ENCODE results near the gene RAVER1.

RAVER1 gene

DNA sequence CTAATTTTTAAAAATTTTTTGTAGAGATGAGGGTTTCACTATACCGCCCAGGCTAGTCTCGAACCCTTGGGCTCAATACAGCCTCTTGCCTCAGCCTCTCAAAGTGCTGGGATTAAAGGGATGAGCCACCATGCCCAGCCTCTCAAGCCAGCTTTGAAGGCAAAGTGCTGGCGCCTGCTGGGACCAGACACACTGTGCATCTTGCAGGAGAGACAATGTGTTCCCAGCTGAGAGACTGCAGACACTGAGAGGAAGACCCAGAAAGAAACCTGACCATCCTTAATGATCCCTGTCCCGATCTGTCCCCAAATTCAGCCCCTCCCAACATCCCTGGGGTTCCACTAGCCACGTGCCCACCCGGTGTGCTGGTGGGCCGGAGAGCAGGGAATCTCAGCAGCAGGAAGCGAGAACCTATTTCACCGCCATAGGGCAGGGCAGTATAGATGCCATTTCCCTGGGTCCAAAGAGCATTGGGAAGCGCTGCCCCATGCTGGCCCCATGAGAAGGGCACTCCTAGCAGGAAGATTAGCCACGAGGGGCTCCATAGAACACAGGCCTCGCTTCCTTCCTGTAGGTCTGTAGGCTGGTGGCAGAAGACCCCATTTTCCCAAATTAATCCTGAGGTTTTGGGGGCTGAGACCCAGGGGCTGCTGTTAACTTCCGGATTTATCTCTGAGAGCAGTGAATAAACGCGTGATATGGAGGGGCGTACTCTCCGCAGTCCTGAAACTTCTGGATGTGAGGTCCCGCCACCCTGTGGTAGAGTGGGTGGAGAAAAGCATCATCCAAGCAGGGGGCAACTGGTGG, 968 bp downstream of the RAVER1 start:
- Histone ChIP-seq H3K9me3 (ENCODE audit: control insufficient read depth, insufficient read depth, low read depth, low read length) (no peaks in the 10 kb centered on the region), H3K4me1 (ENCODE audit: control insufficient read depth, insufficient read depth, low read length) (no peaks in the 10 kb centered on the region), H3K27ac (ENCODE audit: extremely low read depth, low read depth, low read length) (peak overlapping the region; percentile 78; the same call in 1 of the 2 replicates), H3K4me3 (ENCODE audit: low read depth, low read length) (peak overlapping the region; percentile 92), H3K36me3 (ENCODE audit: control insufficient read depth in 2 of 2, insufficient read depth in 1 of 2, low read length in 2 of 2) (peaks cover 10 to 46% of the 10 kb centered on the region in 2 experiments; a peak in 2 of 3 replicates)
- peak; percentile 44; the same call in 1 of the 2 replicates for TF ChIP-seq ZIC2 (tag by site-specific recombination; IDR thresholded peaks at IDR 0.05)
- no peak for TF ChIP-seq INSM2 (tag by site-specific recombination; IDR thresholded peaks at IDR 0.05)
- CTCF ChIA-PET = interaction anchor here (1.3 to 2.8 kb wide), 3 partner anchors 56 to 73 kb away, joined by 5 to 19 read pairs (median 12); no protein-coding TSS in a partner anchor
- POLR2A ChIA-PET = interaction anchor here (0.6 to 2.9 kb wide), 6 partner anchors 8 to 48 kb away, joined by 4 to 32 read pairs (median 12); partner anchors contain the start of genes ICAM5 and TYK2

DNA sequence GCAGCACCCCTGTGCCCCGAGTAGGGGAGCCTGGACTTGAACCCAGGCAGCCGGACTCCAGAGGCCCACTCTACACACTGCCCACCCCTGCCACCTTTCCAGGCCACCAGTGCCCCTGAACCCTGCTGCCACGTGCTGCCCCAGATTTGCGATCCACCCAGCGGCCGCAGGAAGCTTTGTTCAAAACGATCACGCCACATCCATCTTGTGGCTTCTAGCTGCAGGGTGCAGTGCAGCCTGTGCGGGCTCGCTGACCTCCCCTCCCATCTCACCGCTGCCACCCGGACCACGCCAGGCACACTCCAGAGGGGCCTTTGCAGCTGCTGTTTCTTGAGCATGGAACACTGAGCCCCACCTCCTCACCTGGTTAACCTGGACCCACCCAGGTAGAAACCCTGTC, 3.8 kb downstream of the RAVER1 start:
- H3K9me3 ChIP-seq (ENCODE audit: control insufficient read depth, insufficient read depth, low read depth, low read length) = no peaks in the 10 kb centered on the region
- peak; percentile 74; the same call in 1 of the 2 replicates for TF ChIP-seq ZNF10 (tag by site-specific recombination; IDR thresholded peaks at IDR 0.05)
- TF ChIP-seq ZNF626 (tag by site-specific recombination; IDR thresholded peaks at IDR 0.05) = no peak
- no peak for TF ChIP-seq ZSCAN30 (tag by site-specific recombination; IDR thresholded peaks at IDR 0.05)
- H3K4me3 ChIP-seq (ENCODE audit: low read depth, low read length) = no peak overlapping the region
- ChIA-PET CTCF (no interaction called here), POLR2A (interaction anchor here (0.6 to 1.3 kb wide), 3 partner anchors 13 to 51 kb away, joined by 3 to 5 read pairs (median 4); partner anchors contain the start of gene TYK2)
- no peaks in the 10 kb centered on the region for H3K4me1 ChIP-seq (ENCODE audit: control insufficient read depth, insufficient read depth, low read length)
- peaks cover 35 to 72% of the 10 kb centered on the region in 2 experiments; a peak in 2 of 3 replicates for H3K36me3 ChIP-seq (ENCODE audit: control insufficient read depth in 2 of 2, insufficient read depth in 1 of 2, low read length in 2 of 2)
- H3K27ac ChIP-seq (ENCODE audit: extremely low read depth, low read depth, low read length) = no peak overlapping the region

- no peak for TF ChIP-seq ZNF585B (tag by site-specific recombination; IDR thresholded peaks at IDR 0.05)
- no peak for TF ChIP-seq ZNF175 (tag by site-specific recombination; IDR thresholded peaks at IDR 0.05)
- TF ChIP-seq SETDB1 (IDR thresholded peaks at IDR 0.05; ENCODE audit: insufficient read length, low read length) = no peak
- no peak for TF ChIP-seq ZNF114 (tag by site-specific recombination; IDR thresholded peaks at IDR 0.05)
- TF ChIP-seq ZNF530 (tag by site-specific recombination; IDR thresholded peaks at IDR 0.05; ENCODE audit: low read depth) = no peak
- no peak for TF ChIP-seq ZNF311 (tag by site-specific recombination; IDR thresholded peaks at IDR 0.05; ENCODE audit: borderline replicate concordance)
- TF ChIP-seq ZNF670 (tag by site-specific recombination; IDR thresholded peaks at IDR 0.05; ENCODE audit: low read depth) = no peak
- Histone ChIP-seq H3K27ac (ENCODE audit: extremely low read depth, low read depth, low read length) (no peak overlapping the region), H3K4me1 (ENCODE audit: control insufficient read depth, insufficient read depth, low read length) (no peaks in the 10 kb centered on the region), H3K9me3 (ENCODE audit: control insufficient read depth, insufficient read depth, low read depth, low read length) (no peaks in the 10 kb centered on the region), H3K4me3 (ENCODE audit: low read depth, low read length) (no peak overlapping the region), H3K36me3 (ENCODE audit: control insufficient read depth in 2 of 2, insufficient read depth in 1 of 2, low read length in 2 of 2) (peaks cover 40 to 80% of the 10 kb centered on the region in 2 experiments; a peak in 2 of 3 replicates)
- ChIA-PET POLR2A (interaction anchor here (0.7 to 0.9 kb wide), 2 partner anchors 53 to 568 kb away, joined by 3 to 4 read pairs; no protein-coding TSS in a partner anchor), CTCF (no interaction called here)
Measured at GRCh38 chr19:10328558-10329429, 4.5 kb downstream of the RAVER1 start.

DNA sequence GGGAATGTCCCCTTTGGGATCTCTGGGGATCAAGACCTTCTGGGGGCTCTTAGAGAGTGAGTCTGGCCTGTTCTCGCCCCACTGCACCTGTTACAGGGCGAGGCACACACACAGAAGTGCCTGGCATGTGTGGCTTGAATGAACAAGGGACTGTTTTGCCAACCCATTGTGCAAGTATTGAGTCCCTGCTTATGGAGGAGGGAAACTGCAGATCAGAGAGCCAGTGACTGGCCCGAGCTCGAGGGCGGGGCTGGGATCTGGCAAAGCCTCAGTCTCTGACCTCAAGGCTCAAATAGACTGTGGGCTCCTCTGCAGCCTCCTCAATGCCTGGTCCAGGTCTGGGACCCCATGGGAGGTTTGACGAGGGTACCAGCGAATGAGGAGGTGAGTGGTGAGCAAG, 5.5 kb downstream of the RAVER1 start:
- no peaks in the 10 kb centered on the region for H3K4me1 ChIP-seq (ENCODE audit: control insufficient read depth, insufficient read depth, low read length)
- no peaks in the 10 kb centered on the region for H3K9me3 ChIP-seq (ENCODE audit: control insufficient read depth, insufficient read depth, low read depth, low read length)
- ChIA-PET CTCF (interaction anchor here (1.0 to 1.1 kb wide), 2 partner anchors 22 to 61 kb away, joined by 3 read pairs; no protein-coding TSS in a partner anchor), POLR2A (interaction anchor here (0.7 kb wide), 1 partner anchor 569 kb away, joined by 3 read pairs; no protein-coding TSS in a partner anchor)
- no peak overlapping the region for H3K27ac ChIP-seq (ENCODE audit: extremely low read depth, low read depth, low read length)
- no peak overlapping the region for H3K4me3 ChIP-seq (ENCODE audit: low read depth, low read length)
- H3K36me3 ChIP-seq (ENCODE audit: control insufficient read depth in 2 of 2, insufficient read depth in 1 of 2, low read length in 2 of 2) = peaks cover 43 to 90% of the 10 kb centered on the region in 2 experiments; a peak in 2 of 3 replicates
- no peak for TF ChIP-seq ZXDB (tag by site-specific recombination; IDR thresholded peaks at IDR 0.05)
- TF ChIP-seq ZNF580 (tag by site-specific recombination; IDR thresholded peaks at IDR 0.05) = no peak
- no peak for TF ChIP-seq SP2 (tag by site-specific recombination; IDR thresholded peaks at IDR 0.05)
- TF ChIP-seq, protein P1, sequence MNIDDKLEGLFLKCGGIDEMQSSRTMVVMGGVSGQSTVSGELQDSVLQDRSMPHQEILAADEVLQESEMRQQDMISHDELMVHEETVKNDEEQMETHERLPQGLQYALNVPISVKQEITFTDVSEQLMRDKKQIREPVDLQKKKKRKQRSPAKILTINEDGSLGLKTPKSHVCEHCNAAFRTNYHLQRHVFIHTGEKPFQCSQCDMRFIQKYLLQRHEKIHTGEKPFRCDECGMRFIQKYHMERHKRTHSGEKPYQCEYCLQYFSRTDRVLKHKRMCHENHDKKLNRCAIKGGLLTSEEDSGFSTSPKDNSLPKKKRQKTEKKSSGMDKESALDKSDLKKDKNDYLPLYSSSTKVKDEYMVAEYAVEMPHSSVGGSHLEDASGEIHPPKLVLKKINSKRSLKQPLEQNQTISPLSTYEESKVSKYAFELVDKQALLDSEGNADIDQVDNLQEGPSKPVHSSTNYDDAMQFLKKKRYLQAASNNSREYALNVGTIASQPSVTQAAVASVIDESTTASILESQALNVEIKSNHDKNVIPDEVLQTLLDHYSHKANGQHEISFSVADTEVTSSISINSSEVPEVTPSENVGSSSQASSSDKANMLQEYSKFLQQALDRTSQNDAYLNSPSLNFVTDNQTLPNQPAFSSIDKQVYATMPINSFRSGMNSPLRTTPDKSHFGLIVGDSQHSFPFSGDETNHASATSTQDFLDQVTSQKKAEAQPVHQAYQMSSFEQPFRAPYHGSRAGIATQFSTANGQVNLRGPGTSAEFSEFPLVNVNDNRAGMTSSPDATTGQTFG (tag by site-specific recombination; IDR thresholded peaks at IDR 0.05; ENCODE audit: borderline replicate concordance) = no peak
- TF ChIP-seq ZFP41 (tag by site-specific recombination; IDR thresholded peaks at IDR 0.05; ENCODE audit: borderline replicate concordance) = no peak
- no peak for TF ChIP-seq ZNF121 (tag by site-specific recombination; IDR thresholded peaks at IDR 0.05)
- TF ChIP-seq ZNF792 (tag by site-specific recombination; IDR thresholded peaks at IDR 0.05) = no peak
- TF ChIP-seq ZBTB7A (tag by site-specific recombination; IDR thresholded peaks at IDR 0.05; ENCODE audit: low read depth) = no peak
- no peak for TF ChIP-seq ZNF555 (tag by site-specific recombination; conservative IDR thresholded peaks at IDR 0.05)

All from HEK293 (cell line).